K562 (cell line): Measurements from ENCODE around the gene NPB. TPM values are rescaled to one million over a fixed set of nuclear protein-coding genes. Genes with fewer than 3 reads are reported as not detected.

Experiments used
- ATAC-seq: fragments of 200-7000 bp; cut with Tn5 transposase; 3 replicates; pipeline ENCODE4 v1.9.1; 2020; ENCODE audit warnings: moderate library complexity
- BruUV-seq: library from RNA; stranded (reverse); fragments of 400-500 nt; replicated peaks from 2 replicates; lab custom pipeline; 2021; lab: Mats Ljungman, UMichigan
- CTCF ChIA-PET: fragments of 300-600 bp; formaldehyde crosslinking; extraction: SDS; loops from one replicate; lab custom pipeline; 2021; ENCODE audit warnings: low intra/inter-chr PET ratio; lab: Yijun Ruan, JAX
- POLR2A ChIA-PET: fragments of 300-600, 350-650 bp; sonication (Branson Sonifier 250); formaldehyde crosslinking; extraction: SDS; loops from one replicate; lab custom pipeline; 2021; ENCODE audit warnings: antibody characterized with exemption, inconsistent platforms; lab: Yijun Ruan, JAX
- DNase-seq, 4 experiments: peaks; one replicate each; pipeline versions ENCODE4 v3.0.0 to v3.0.0-alpha.2; 2011 to 2018; ENCODE audit warnings: low spot score in 3 of 4, mixed read lengths in 3 of 4; ENCODE audit errors: extremely low read depth in 1 of 4
- FAIRE-seq: peaks from 2 replicates; lab custom pipeline; 2011; peaks lifted over from hg19 to GRCh38; lab: Jason Lieb, UNC
- H2AFZ ChIP-seq: 2 replicates; pipeline ENCODE4 v1.6.0; 2011; ENCODE audit warnings: low read depth, low read length, control low read depth, inconsistent platforms
- H3K27ac ChIP-seq: fragments of 200-600 bp; 3 replicates; pipeline ENCODE4 v1.8.0; 2011; ENCODE audit warnings: low read depth, mild to moderate bottlenecking, control low read depth, inconsistent platforms, low read length, moderate library complexity, mixed read lengths; ENCODE audit errors: extremely low read depth
- H3K27me3 ChIP-seq, 2 experiments: fragments of 300-600 bp in 1 of 2; 2 replicates in 1 of 2; 3 replicates in 1 of 2; pipeline versions ENCODE4 v1.6.0 to v1.8.0; 2011; ENCODE audit warnings: inconsistent platforms in 2 of 2, low read length in 2 of 2, mild to moderate bottlenecking in 1 of 2, mixed read lengths in 1 of 2, moderate library complexity in 1 of 2; ENCODE audit not compliant: control insufficient read depth in 2 of 2, insufficient read depth in 2 of 2
- H3K36me3 ChIP-seq: fragments of 300-600 bp; 3 replicates; pipeline ENCODE4 v1.8.0; 2011; ENCODE audit warnings: mild to moderate bottlenecking, low read length, inconsistent platforms; ENCODE audit not compliant: control insufficient read depth, insufficient read depth
- H3K4me1 ChIP-seq, 2 experiments: fragments of 200-600 bp in 1 of 2; replicated peaks in 1 of 2; 2 replicates in 1 of 2; 3 replicates in 1 of 2; pipeline versions ENCODE4 v1.5.1 to v1.8.0; 2011; ENCODE audit warnings: inconsistent platforms in 2 of 2, low read length in 2 of 2, mild to moderate bottlenecking in 1 of 2, mixed read lengths in 1 of 2, moderate library complexity in 1 of 2; ENCODE audit not compliant: control insufficient read depth in 2 of 2, insufficient read depth in 2 of 2
- H3K4me2 ChIP-seq: 2 replicates; pipeline ENCODE4 v1.6.1; 2011; ENCODE audit warnings: low read length, control low read depth, inconsistent platforms, mixed read lengths; ENCODE audit not compliant: insufficient read depth
- H3K4me3 ChIP-seq: fragments of 200-600 bp; sonication (generic), shearing (Covaris generic); 2 replicates; pipeline ENCODE4 v1.5.1; 2016; ENCODE audit warnings: control low read depth, inconsistent platforms
- H3K79me2 ChIP-seq: fragments of 200-600 bp; 3 replicates; pipeline ENCODE4 v1.8.0; 2011; ENCODE audit warnings: low read length, inconsistent platforms; ENCODE audit not compliant: control insufficient read depth, insufficient read depth
- H3K9ac ChIP-seq, 2 experiments: 2 replicates each; pipeline versions ENCODE4 v1.6.0 to v1.6.1; 2011; ENCODE audit warnings: low read depth in 2 of 2, low read length in 2 of 2, control low read depth in 1 of 2, inconsistent platforms in 1 of 2, mild to moderate bottlenecking in 1 of 2, mixed read lengths in 1 of 2; ENCODE audit not compliant: insufficient read depth in 1 of 2
- H3K9me1 ChIP-seq: one replicate; pipeline ENCODE4 v1.6.0; 2011; ENCODE audit warnings: inconsistent platforms, mild to moderate bottlenecking, low read length, moderate library complexity; ENCODE audit not compliant: control insufficient read depth, insufficient read depth
- H3K9me3 ChIP-seq: replicated peaks from 2 replicates; pipeline ENCODE4 v1.5.1; 2011; ENCODE audit warnings: low read depth, low read length, inconsistent platforms; ENCODE audit not compliant: control insufficient read depth, insufficient read depth
- H4K20me1 ChIP-seq: replicated peaks from 2 replicates; pipeline ENCODE4 v1.6.1; 2011; ENCODE audit warnings: low read length, inconsistent platforms, mixed read lengths; ENCODE audit not compliant: control insufficient read depth, insufficient read depth
- CBFA2T3 ChIP-seq: fragments of 450-650 bp; IDR thresholded peaks from 2 replicates; pipeline ENCODE4 v1.6.1; 2017
- CREM ChIP-seq: IDR thresholded peaks from 2 replicates; pipeline ENCODE4 v1.6.1; 2014; ENCODE audit warnings: antibody characterized with exemption, low read depth
- EP400 ChIP-seq: fragments of 450-650 bp; IDR thresholded peaks from 2 replicates; pipeline ENCODE4 v1.6.1; 2017; ENCODE audit warnings: antibody characterized with exemption, mild to moderate bottlenecking, moderate library complexity
- GABPB1 ChIP-seq: sonication (generic); formaldehyde crosslinking; IDR thresholded peaks from 2 replicates; pipeline ENCODE4 v1.8.0; 2022; ENCODE audit warnings: mild to moderate bottlenecking, missing genetic modification reagents
- GATAD2A ChIP-seq: fragments of 450-650 bp; IDR thresholded peaks from 2 replicates; pipeline ENCODE4 v1.6.1; 2017
- LCOR ChIP-seq: sonication (generic); formaldehyde crosslinking; IDR thresholded peaks from 2 replicates; pipeline ENCODE4 v1.8.0; 2022; ENCODE audit warnings: mild to moderate bottlenecking, missing genetic modification reagents
- NFXL1 ChIP-seq: fragments of 450-650 bp; formaldehyde crosslinking; IDR thresholded peaks from 2 replicates; pipeline ENCODE4 v1.4.0; 2021; ENCODE audit warnings: mild to moderate bottlenecking
- NONO ChIP-seq, 2 experiments: fragments of 200-400 bp in 1 of 2; fragments of 450-650 bp in 1 of 2; formaldehyde crosslinking in 1 of 2; IDR thresholded peaks; 2 replicates each; pipeline ENCODE4 v1.6.1; 2017; ENCODE audit warnings: low read depth in 2 of 2, mild to moderate bottlenecking in 2 of 2, moderate library complexity in 2 of 2, low read length in 1 of 2
- POLR2AphosphoS5 ChIP-seq: IDR thresholded peaks from 2 replicates; pipeline ENCODE4 v1.6.1; 2011; ENCODE audit warnings: mild to moderate bottlenecking, low read depth, low read length, moderate library complexity; ENCODE audit not compliant: control insufficient read depth, insufficient read depth
- RB1 ChIP-seq: fragments of 450-650 bp; IDR thresholded peaks from 2 replicates; pipeline ENCODE4 v1.6.1; 2017; ENCODE audit warnings: low read depth, mild to moderate bottlenecking
- SMARCA4 ChIP-seq: fragments of 450-650 bp; IDR thresholded peaks from 2 replicates; pipeline ENCODE4 v1.6.1; 2016
- SREBF1 ChIP-seq: fragments of 150-350 bp; IDR thresholded peaks from 2 replicates; pipeline ENCODE4 v1.6.1; 2014; ENCODE audit warnings: antibody characterized with exemption, low read depth, low read length, borderline replicate concordance
- XRCC5 ChIP-seq: fragments of 200-400 bp; formaldehyde crosslinking; IDR thresholded peaks from 2 replicates; pipeline ENCODE4 v1.6.1; 2017; ENCODE audit warnings: low read depth, mild to moderate bottlenecking, low read length
- ZFPM2 ChIP-seq: fragments of 250-450 bp; sonication (Bioruptor Pico); IDR thresholded peaks from 2 replicates; pipeline ENCODE4 v1.5.1; 2022; ENCODE audit warnings: mild to moderate bottlenecking
- ZNF445 ChIP-seq: fragments of 250-450 bp; sonication (Bioruptor Pico); IDR thresholded peaks from 2 replicates; pipeline ENCODE4 v1.4.0; 2020; ENCODE audit warnings: low read depth, mild to moderate bottlenecking, moderate library complexity
- WGBS: fragments of 100-300 bp; shearing (Covaris generic); methylation state at CpG from one replicate; pipeline ENCODE4 v1.1.6; 2016; ENCODE audit warnings: low coverage, mixed read lengths; ENCODE audit not compliant: insufficient coverage; ENCODE audit errors: missing lambda C conversion rate; 5-methylcytosine and 5-hydroxymethylcytosine counted together
- in situ Hi-C: fragments of 300-500 bp; cut with MboI; formaldehyde crosslinking; loops from 4 replicates; pipeline ENCODE4 v1.15.0; 2018; ENCODE audit warnings: inconsistent platforms, mixed read lengths
- intact Hi-C: fragments of 100-400 bp; cut with micrococcal nuclease; formaldehyde crosslinking; loops from 2 replicates; pipeline ENCODE4 v1.14.2; 2022
- polyA plus RNA-seq, 8 experiments: library from polyadenylated mRNA; depleted of rRNA in 4 of 8; stranded (reverse) in 5 of 8; unstranded in 3 of 8; fragments of >200 nt; fragmentation: Nextera tagmentation in 2 of 8; fragmentation: Illumina TruSeq in 1 of 8; extraction: Ambion mirVana in 2 of 8; extraction: Trizol in 1 of 8; gene quantifications; 2 replicates each; pipeline versions ENCODE4 v1.2.1 to v1.2.3, GENCODE V29; 2011 to 2014; ENCODE audit warnings: inconsistent platforms in 1 of 8, missing spikeins in 1 of 8
- total RNA-seq, 7 experiments: library from RNA; depleted of rRNA in 6 of 7; stranded (reverse); fragments of >200 nt in 6 of 7; fragmentation: Illumina TruSeq in 2 of 7; extraction: Trizol in 2 of 7; gene quantifications; 2 replicates each; pipeline versions ENCODE4 v1.2.1 to v1.2.3, GENCODE V29; 2011 to 2021; ENCODE audit warnings: low replicate concordance in 1 of 7
- TF ChIP-seq, protein P1 (sequence below): fragments of 450-650 bp; IDR thresholded peaks from 2 replicates; pipeline ENCODE4 v1.6.1; 2016; ENCODE audit warnings: antibody characterized with exemption
- TF ChIP-seq, protein P2 (sequence below), 3 experiments: fragments of 200-800 bp in 1 of 3; fragments of 250-450 bp in 1 of 3; fragments of 450-650 bp in 1 of 3; sonication (Bioruptor Pico) in 1 of 3; sonication (Bioruptor generic) in 1 of 3; formaldehyde crosslinking in 1 of 3; IDR thresholded peaks; 2 replicates each; pipeline versions ENCODE4 v1.6.1 to v1.8.0; 2016 to 2022; ENCODE audit warnings: mild to moderate bottlenecking in 2 of 3, missing genetic modification characterization in 2 of 3, missing compliant biosample characterization in 1 of 3, moderate library complexity in 1 of 3

The NPB gene
- total and polyA plus RNA-seq, 9 of the 15 experiments (the other 6 are each of a cell fraction or from before 2014, with no cell fraction given), result 0.03 to 0.61 (median 0.14) TPM; not detected in 2

DNA sequence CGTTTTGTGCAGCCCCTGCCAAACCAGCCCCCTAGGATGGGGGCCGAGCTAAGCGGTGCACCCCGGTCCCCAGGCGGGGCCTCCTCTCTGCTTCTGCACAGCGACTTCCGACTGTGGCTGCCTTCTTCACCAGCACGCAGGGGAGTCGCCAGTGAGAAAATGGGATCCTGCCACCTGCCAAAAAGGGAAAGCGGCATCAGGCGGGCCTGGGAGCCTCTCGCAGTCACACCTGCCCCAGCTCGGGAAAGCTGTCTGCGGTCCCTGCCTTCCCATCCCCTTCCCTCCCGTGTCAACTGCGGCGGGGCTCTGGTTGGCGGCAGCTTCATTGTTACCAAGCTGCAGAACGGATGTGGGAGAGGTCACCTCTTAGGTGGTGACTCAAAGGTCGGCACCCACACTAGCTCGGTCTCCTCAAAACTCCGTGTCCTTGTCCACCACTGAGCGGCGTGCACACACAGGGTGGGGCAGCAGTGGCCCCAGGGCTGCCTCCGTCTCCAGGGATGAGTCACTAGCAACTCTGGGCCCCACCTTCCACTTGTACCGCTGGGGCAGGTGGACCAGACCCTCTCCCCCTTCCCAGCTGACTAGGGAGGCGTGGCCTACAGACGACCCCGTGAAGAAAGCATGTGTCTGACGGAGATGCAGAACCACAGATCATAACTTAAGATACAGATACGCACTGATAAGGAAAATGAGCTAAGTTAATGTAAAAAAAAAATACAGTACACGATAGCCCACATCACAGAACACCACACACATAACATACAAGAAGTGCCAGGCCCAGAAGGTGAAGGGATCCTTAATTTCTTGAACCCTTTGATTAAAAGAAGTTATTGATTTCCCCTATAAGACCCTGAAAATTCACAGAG lies 10.6 kb downstream of the NPB start:
- peak overlapping the region; percentile 48; the same call in 1 of the 2 replicates for H3K4me2 ChIP-seq
- H3K79me2 ChIP-seq, result peaks cover 44% of the 10 kb centered on the region
- peaks cover 41 to 90% of the 10 kb centered on the region in 2 experiments for H3K4me1 ChIP-seq
- peak; percentile 77 for ATAC-seq
- in situ Hi-C loops, result no loop called here
- peak overlapping the region; percentile 41; the same call in 2 of the 3 replicates for H3K27ac ChIP-seq
- peak overlapping the region in 1 of 2 experiments; percentile 85; a peak in 1 of 4 replicates for H3K9ac ChIP-seq
- H2AFZ ChIP-seq, result no peak overlapping the region
- 46% methylated on average over 26 of the region's 32 CpGs for WGBS
- intact Hi-C loops, result no loop called here
- peaks cover 14% of the 10 kb centered on the region for H4K20me1 ChIP-seq
- ChIA-PET POLR2A (interaction anchor here (0.5 to 5.4 kb wide), 11 partner anchors 8 to 257 kb away, joined by 3 to 46 read pairs (median 3); partner anchors contain the start of genes MAFG and PDE6G), CTCF (no interaction called here)
- peak; percentile 69 to 89 (median 77) for DNase-seq
- H3K9me3 ChIP-seq, result no peaks in the 10 kb centered on the region
- H3K36me3 ChIP-seq, result peaks cover 72% of the 10 kb centered on the region; the same call in 2 of the 3 replicates
- no peak overlapping the region for H3K4me3 ChIP-seq
- peak; percentile 94 for FAIRE-seq
- BruUV-seq, result no TSS peak
- H3K27me3 ChIP-seq, result no peaks in the 10 kb centered on the region
- H3K9me1 ChIP-seq, result peaks cover 6% of the 10 kb centered on the region
- TF ChIP-seq LCOR (CRISPR knock-in tag) (no peak), EP400 (peak; percentile 29), ZFPM2 (CRISPR knock-in tag) (no peak), SMARCA4 (peak; percentile 74), CBFA2T3 (no peak), GATAD2A (0 out of 2 replicates have a peak, but pooled peaks have one; percentile 51), NONO (IDR thresholded peaks at IDR 0.05; ENCODE audit: low read depth in 2 of 2, low read length in 1 of 2) (peak in 1 of 2 experiments; percentile 10; a peak in 1 of 4 replicates), GABPB1 (CRISPR knock-in tag) (peak; percentile 78), CREM (peak; percentile 73), SREBF1 (no peak), NFXL1 (no peak), XRCC5 (0 out of 2 replicates have a peak, but pooled peaks have one; percentile 50), POLR2AphosphoS5 (no peak), RB1 (peak; percentile 40; the same call in 1 of the 2 replicates), ZNF445 (CRISPR knock-in tag) (no peak)
- TF ChIP-seq, protein P1, sequence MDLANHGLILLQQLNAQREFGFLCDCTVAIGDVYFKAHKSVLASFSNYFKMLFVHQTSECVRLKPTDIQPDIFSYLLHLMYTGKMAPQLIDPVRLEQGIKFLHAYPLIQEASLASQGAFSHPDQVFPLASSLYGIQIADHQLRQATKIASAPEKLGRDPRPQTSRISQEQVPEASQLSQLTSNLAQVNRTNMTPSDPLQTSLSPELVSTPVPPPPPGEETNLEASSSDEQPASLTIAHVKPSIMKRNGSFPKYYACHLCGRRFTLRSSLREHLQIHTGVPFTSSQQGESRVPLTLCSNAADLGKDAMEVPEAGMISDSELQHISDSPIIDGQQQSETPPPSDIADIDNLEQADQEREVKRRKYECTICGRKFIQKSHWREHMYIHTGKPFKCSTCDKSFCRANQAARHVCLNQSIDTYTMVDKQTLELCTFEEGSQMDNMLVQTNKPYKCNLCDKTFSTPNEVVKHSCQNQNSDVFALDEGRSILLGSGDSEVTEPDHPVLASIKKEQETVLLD, result peak; percentile 62; the same call in 1 of the 2 replicates
- TF ChIP-seq, protein P2, sequence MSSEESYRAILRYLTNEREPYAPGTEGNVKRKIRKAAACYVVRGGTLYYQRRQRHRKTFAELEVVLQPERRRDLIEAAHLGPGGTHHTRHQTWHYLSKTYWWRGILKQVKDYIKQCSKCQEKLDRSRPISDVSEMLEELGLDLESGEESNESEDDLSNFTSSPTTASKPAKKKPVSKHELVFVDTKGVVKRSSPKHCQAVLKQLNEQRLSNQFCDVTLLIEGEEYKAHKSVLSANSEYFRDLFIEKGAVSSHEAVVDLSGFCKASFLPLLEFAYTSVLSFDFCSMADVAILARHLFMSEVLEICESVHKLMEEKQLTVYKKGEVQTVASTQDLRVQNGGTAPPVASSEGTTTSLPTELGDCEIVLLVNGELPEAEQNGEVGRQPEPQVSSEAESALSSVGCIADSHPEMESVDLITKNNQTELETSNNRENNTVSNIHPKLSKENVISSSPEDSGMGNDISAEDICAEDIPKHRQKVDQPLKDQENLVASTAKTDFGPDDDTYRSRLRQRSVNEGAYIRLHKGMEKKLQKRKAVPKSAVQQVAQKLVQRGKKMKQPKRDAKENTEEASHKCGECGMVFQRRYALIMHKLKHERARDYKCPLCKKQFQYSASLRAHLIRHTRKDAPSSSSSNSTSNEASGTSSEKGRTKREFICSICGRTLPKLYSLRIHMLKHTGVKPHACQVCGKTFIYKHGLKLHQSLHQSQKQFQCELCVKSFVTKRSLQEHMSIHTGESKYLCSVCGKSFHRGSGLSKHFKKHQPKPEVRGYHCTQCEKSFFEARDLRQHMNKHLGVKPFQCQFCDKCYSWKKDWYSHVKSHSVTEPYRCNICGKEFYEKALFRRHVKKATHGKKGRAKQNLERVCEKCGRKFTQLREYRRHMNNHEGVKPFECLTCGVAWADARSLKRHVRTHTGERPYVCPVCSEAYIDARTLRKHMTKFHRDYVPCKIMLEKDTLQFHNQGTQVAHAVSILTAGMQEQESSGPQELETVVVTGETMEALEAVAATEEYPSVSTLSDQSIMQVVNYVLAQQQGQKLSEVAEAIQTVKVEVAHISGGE (CRISPR knock-in tag; IDR thresholded peaks at IDR 0.05), result no peak
